Caco-2 (cell line): Measurements from ENCODE around the gene OR2AG2. TPM values are rescaled to one million over a fixed set of nuclear protein-coding genes. Genes with fewer than 3 reads are reported as not detected.

Experiments used
- BruUV-seq: library from RNA; stranded (reverse); fragments of 400-500 nt; replicated peaks from 2 replicates; lab custom pipeline; 2021; lab: Mats Ljungman, UMichigan
- CTCF ChIA-PET: fragments of 300-600 bp; sonication (Branson Sonifier 250); formaldehyde crosslinking; loops from one replicate; lab custom pipeline; 2022; ENCODE audit warnings: antibody characterized with exemption; lab: Charles Lee
- POLR2A ChIA-PET: fragments of 300-600 bp; sonication (Branson Sonifier 250); formaldehyde crosslinking; loops from one replicate; lab custom pipeline; 2022; ENCODE audit warnings: antibody characterized with exemption; lab: Charles Lee
- DNase-seq, 2 experiments: peaks; one replicate each; pipeline versions ENCODE4 v3.0.0 to v3.0.0-alpha.2; 2020 to 2022
- H3K27me3 ChIP-seq: replicated peaks from 2 replicates; pipeline ENCODE4 v1.6.0; 2011; ENCODE audit warnings: low read length; ENCODE audit not compliant: control insufficient read depth, insufficient read depth
- H3K36me3 ChIP-seq: 2 replicates; pipeline ENCODE4 v1.5.1; 2011; ENCODE audit warnings: low read length; ENCODE audit not compliant: control insufficient read depth, insufficient read depth
- H3K4me1 ChIP-seq: fragments of 250-450 bp; sonication (Bioruptor Pico); 2 replicates; pipeline ENCODE4 v1.5.1; 2020; ENCODE audit warnings: mild to moderate bottlenecking
- H3K4me3 ChIP-seq: 2 replicates; pipeline ENCODE4 v1.5.1; 2011; ENCODE audit warnings: low read depth, mild to moderate bottlenecking, control low read depth, low read length
- H3K9me3 ChIP-seq: fragments of 250-450 bp; sonication (Bioruptor Pico); 2 replicates; pipeline ENCODE4 v1.5.1; 2020; ENCODE audit warnings: mild to moderate bottlenecking, moderate library complexity
- H3K27ac Mint-ChIP-seq: one replicate; pipeline ENCODE4 v1.8.0; 2022; ENCODE audit warnings: mixed read lengths; ENCODE audit not compliant: unreplicated experiment
- H3K27me3 Mint-ChIP-seq: one replicate; pipeline ENCODE4 v1.8.0; 2022; ENCODE audit warnings: mixed read lengths; ENCODE audit not compliant: insufficient read depth, unreplicated experiment
- H3K36me3 Mint-ChIP-seq: one replicate; pipeline ENCODE4 v1.8.0; 2022; ENCODE audit warnings: mild to moderate bottlenecking, mixed read lengths; ENCODE audit not compliant: insufficient read depth, unreplicated experiment
- H3K4me1 Mint-ChIP-seq: one replicate; pipeline ENCODE4 v1.8.0; 2022; ENCODE audit warnings: low read depth, mixed read lengths; ENCODE audit not compliant: unreplicated experiment
- H3K4me3 Mint-ChIP-seq: one replicate; pipeline ENCODE4 v1.8.0; 2022; ENCODE audit warnings: mild to moderate bottlenecking, moderate library complexity, mixed read lengths; ENCODE audit not compliant: unreplicated experiment
- H3K9me3 Mint-ChIP-seq: one replicate; pipeline ENCODE4 v1.8.0; 2022; ENCODE audit warnings: mixed read lengths; ENCODE audit not compliant: unreplicated experiment
- CTCF ChIP-seq, 2 experiments: fragments of 200-600 bp in 1 of 2; IDR thresholded peaks; 1 replicate in 1 of 2; 2 replicates in 1 of 2; pipeline versions ENCODE4 v1.5.1 to v1.8.0; 2011 to 2022; ENCODE audit warnings: antibody characterized with exemption in 1 of 2, control low read depth in 1 of 2, inconsistent platforms in 1 of 2, low read depth in 1 of 2, low read length in 1 of 2, mild to moderate bottlenecking in 1 of 2, moderate library complexity in 1 of 2; ENCODE audit not compliant: insufficient read depth in 1 of 2, severe bottlenecking in 1 of 2, unreplicated experiment in 1 of 2
- intact Hi-C: fragments of 100-400 bp; cut with micrococcal nuclease; formaldehyde crosslinking; loops from one replicate; pipeline ENCODE4 v1.10.0; 2022; ENCODE audit not compliant: unreplicated experiment
- total RNA-seq: library from RNA; stranded (reverse); gene quantifications from 2 replicates; pipeline ENCODE4 v1.2.3, GENCODE V29; 2022

Gene OR2AG2
- total RNA-seq, 1 experiment from 2014 or later = not detected

GRCh38 chr11:6721343-6721742 lies 50.4 kb downstream of the OR2AG2 start:
- intact Hi-C loops = no loop called here
- ChIA-PET POLR2A (no interaction called here), CTCF (no interaction called here)
- Histone ChIP-seq H3K4me1 (no peaks in the 10 kb centered on the region), H3K9me3 (no peaks in the 10 kb centered on the region), H3K36me3 (no peaks in the 10 kb centered on the region), H3K4me3 (no peak overlapping the region), H3K27me3 (no peaks in the 10 kb centered on the region)
- H3K4me1 Mint-ChIP-seq = peaks cover 6% of the 10 kb centered on the region
- no peak for TF ChIP-seq CTCF (IDR thresholded peaks at IDR 0.05; ENCODE audit: insufficient read depth in 1 of 2, low read depth in 1 of 2, low read length in 1 of 2, severe bottlenecking in 1 of 2, unreplicated experiment in 1 of 2)
- no peak overlapping the region for H3K27ac Mint-ChIP-seq
- no peaks in the 10 kb centered on the region for H3K9me3 Mint-ChIP-seq
- no peaks in the 10 kb centered on the region for H3K36me3 Mint-ChIP-seq
- no TSS peak for BruUV-seq
- no peak overlapping the region for H3K4me3 Mint-ChIP-seq
- no peak for DNase-seq
- peaks cover 2% of the 10 kb centered on the region for H3K27me3 Mint-ChIP-seq

- peaks cover 6% of the 10 kb centered on the region for H3K4me1 Mint-ChIP-seq
- ChIA-PET CTCF (interaction anchor here (0.7 to 1.0 kb wide), 2 partner anchors 13 to 16 kb away, joined by 3 read pairs; no protein-coding TSS in a partner anchor), POLR2A (no interaction called here)
- H3K4me3 ChIP-seq = no peak overlapping the region
- BruUV-seq = no TSS peak
- no peaks in the 10 kb centered on the region for H3K9me3 Mint-ChIP-seq
- H3K27me3 ChIP-seq = no peaks in the 10 kb centered on the region
- no peak overlapping the region for H3K4me3 Mint-ChIP-seq
- H3K27me3 Mint-ChIP-seq = peaks cover 9% of the 10 kb centered on the region
- H3K36me3 ChIP-seq = no peaks in the 10 kb centered on the region
- H3K36me3 Mint-ChIP-seq = no peaks in the 10 kb centered on the region
- H3K27ac Mint-ChIP-seq = no peak overlapping the region
- no peaks in the 10 kb centered on the region for H3K9me3 ChIP-seq
- DNase-seq = peak in 1 of 2 experiments; percentile 12
- peak in 1 of 2 experiments; percentile 37 for TF ChIP-seq CTCF (IDR thresholded peaks at IDR 0.05; ENCODE audit: insufficient read depth in 1 of 2, low read depth in 1 of 2, low read length in 1 of 2, severe bottlenecking in 1 of 2, unreplicated experiment in 1 of 2)
- intact Hi-C loops = no loop called here
- no peaks in the 10 kb centered on the region for H3K4me1 ChIP-seq
These were observed 52.2 kb downstream of the OR2AG2 start for GRCh38 chr11:6719576-6719975.

- no peaks in the 10 kb centered on the region for H3K27me3 ChIP-seq
- H3K4me1 ChIP-seq = no peaks in the 10 kb centered on the region
- H3K4me3 ChIP-seq = no peak overlapping the region
- H3K9me3 ChIP-seq = no peaks in the 10 kb centered on the region
- ChIA-PET POLR2A (no interaction called here), CTCF (no interaction called here)
- H3K9me3 Mint-ChIP-seq = peaks cover 3% of the 10 kb centered on the region
- BruUV-seq = no TSS peak
- intact Hi-C loops = no loop called here
- H3K27me3 Mint-ChIP-seq = peaks cover 10% of the 10 kb centered on the region
- H3K36me3 ChIP-seq = no peaks in the 10 kb centered on the region
- no peak overlapping the region for H3K4me3 Mint-ChIP-seq
- no peak overlapping the region for H3K27ac Mint-ChIP-seq
- H3K36me3 Mint-ChIP-seq = no peaks in the 10 kb centered on the region
- TF ChIP-seq CTCF (IDR thresholded peaks at IDR 0.05; ENCODE audit: insufficient read depth in 1 of 2, low read depth in 1 of 2, low read length in 1 of 2, severe bottlenecking in 1 of 2, unreplicated experiment in 1 of 2) = no peak
- no peak for DNase-seq
- peaks cover 6% of the 10 kb centered on the region for H3K4me1 Mint-ChIP-seq
These were observed 54.4 kb downstream of the OR2AG2 start for GRCh38 chr11:6717426-6717825.

Other genes with a start within 250 kb of the OR2AG2 start
- 20.0 and 21.0 TPM in 2 replicates for gene RRP8, start 168.4 kb downstream of the OR2AG2 start, total RNA-seq
- 117 and 119 TPM in 2 replicates for gene ILK, start 168.2 kb downstream of the OR2AG2 start, total RNA-seq
- 142 and 143 TPM in 2 replicates for gene TAF10, start 159.8 kb downstream of the OR2AG2 start, total RNA-seq
- 61.7 TPM in 2 replicates for gene TPP1, start 152.6 kb downstream of the OR2AG2 start, total RNA-seq
- 1.7 and 2.0 TPM in 2 replicates for gene DCHS1, start 116.2 kb downstream of the OR2AG2 start, total RNA-seq
- gene MRPL17, start 88.6 kb downstream of the OR2AG2 start, total RNA-seq = 57.8 and 60.8 TPM in 2 replicates
- gene OR2AG1, start 11.0 kb upstream of the OR2AG2 start, total RNA-seq = not detected in 2 replicates
- not detected in 2 replicates for gene OR6A2, start 27.7 kb upstream of the OR2AG2 start, total RNA-seq
- not detected in 2 replicates for gene OR10A5, start 73.7 kb upstream of the OR2AG2 start, total RNA-seq
- not detected in 2 replicates for gene OR10A2, start 91.1 kb upstream of the OR2AG2 start, total RNA-seq
- not detected in 2 replicates for gene OR10A4, start 104.6 kb upstream of the OR2AG2 start, total RNA-seq
- not detected in 2 replicates for gene OR2D2, start 120.5 kb upstream of the OR2AG2 start, total RNA-seq
- not detected in 2 replicates for gene OR2D3, start 149.0 kb upstream of the OR2AG2 start, total RNA-seq
- gene ZNF215, start 154.4 kb upstream of the OR2AG2 start, total RNA-seq = not detected in 2 replicates
- gene ZNF214, start 248.4 kb upstream of the OR2AG2 start, total RNA-seq = 0.16 and 0.70 TPM in 2 replicates
- gene NLRP14, start 248.5 kb upstream of the OR2AG2 start, total RNA-seq = not detected in 2 replicates